Stimulated activated CD8-positive, alpha-beta memory T cell treated with anti-CD3 and anti-CD28 coated beads, Interleukin-12 subunit alpha, Interleukin-12 subunit beta, amount 100 ng/mL, for 1 hour (primary cell): ENCODE results near the gene SPC24.

Experiments
- DNase-seq: peaks from one replicate; pipeline ENCODE4 v3.0.0-alpha.2; 2020; ENCODE audit warnings: low read depth

The SPC24 gene, protein sequence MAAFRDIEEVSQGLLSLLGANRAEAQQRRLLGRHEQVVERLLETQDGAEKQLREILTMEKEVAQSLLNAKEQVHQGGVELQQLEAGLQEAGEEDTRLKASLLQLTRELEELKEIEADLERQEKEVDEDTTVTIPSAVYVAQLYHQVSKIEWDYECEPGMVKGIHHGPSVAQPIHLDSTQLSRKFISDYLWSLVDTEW

DNA sequence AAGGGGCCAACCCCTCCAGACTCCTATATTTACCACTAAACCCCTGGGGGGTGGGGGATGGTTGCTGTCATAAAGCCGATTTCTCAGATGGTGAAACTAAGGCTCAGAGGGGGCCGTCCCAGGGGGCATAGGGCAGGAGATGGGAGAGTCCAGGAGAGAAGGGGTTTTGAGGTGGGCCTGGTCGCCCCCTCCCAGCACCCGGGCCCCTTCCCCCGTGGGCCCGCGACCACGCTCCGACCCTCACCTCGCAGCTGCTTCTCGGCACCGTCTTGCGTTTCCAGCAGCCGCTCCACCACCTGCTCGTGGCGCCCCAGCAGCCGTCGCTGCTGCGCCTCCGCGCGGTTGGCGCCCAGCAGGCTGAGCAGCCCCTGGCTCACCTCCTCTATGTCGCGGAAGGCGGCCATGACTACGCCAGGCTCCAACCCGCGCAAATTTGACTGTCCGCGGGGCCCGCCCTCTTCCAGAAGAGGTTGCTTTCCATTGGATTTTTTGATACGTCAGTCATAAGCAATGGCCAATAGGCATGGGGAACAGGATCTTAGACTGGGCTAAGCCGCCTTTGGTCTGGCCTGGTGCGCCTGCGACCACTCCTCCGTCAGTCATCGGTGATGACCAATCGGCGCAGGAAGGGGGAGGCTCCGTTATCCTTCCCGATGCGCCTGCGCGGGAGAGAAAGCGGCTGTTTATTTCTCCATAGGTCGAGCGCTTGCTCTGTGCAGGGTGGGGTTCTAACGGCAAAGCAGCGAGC lies at the start of gene SPC24:
SPC24 (minus strand) TSS at position 410 of the 748 bp plus-strand sequence; CDS start at position 404, 6 bp downstream.
- peak; percentile 80 for DNase-seq

DNA sequence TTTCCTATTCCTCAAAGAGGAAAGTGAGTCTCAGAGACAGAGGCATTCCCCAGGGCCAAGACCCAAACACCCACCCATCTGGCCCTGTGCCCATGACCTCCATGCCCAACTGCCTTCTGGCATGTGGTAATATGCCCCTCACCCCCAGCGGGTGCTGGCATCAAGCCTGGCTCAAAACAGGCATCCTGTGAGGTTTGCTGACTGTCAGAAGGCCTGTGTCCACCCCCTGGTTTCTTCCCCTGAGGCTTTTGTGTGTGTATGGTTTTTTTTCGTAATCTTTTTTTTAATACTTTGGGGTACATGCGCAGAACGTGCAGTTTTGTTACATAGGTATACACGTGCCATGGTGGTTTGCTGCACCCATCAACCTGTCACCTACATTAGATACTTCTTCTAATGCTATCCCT lies 49.4 kb upstream of the SPC24 start:
- no peak for DNase-seq

DNA sequence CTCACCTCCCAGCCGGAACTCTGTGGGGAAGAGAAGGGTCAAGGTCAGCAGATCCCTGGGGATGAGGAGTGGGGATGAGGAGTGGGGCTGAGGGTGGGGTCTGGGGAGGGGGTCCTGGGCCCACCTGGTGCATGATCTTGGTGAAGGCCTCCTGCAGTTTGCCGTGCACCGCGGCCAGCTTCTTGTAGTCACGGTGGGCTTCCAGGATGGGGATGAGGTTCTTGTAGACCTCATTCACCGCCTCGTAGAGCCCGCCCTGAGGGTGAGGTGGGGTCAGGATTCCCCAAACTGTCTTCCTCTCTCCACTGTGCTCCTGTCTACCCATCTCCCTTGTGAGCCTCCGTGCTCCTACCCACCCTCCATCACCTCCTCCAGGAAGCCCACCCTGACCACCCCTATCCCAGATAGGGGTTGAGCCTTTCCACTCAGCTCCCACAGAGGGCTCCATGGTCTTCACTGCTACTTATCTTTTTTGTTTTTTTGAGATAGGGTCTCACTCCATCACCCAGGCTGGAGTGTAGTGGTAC lies 48.6 kb upstream of the SPC24 start:
- DNase-seq: no peak

DNA sequence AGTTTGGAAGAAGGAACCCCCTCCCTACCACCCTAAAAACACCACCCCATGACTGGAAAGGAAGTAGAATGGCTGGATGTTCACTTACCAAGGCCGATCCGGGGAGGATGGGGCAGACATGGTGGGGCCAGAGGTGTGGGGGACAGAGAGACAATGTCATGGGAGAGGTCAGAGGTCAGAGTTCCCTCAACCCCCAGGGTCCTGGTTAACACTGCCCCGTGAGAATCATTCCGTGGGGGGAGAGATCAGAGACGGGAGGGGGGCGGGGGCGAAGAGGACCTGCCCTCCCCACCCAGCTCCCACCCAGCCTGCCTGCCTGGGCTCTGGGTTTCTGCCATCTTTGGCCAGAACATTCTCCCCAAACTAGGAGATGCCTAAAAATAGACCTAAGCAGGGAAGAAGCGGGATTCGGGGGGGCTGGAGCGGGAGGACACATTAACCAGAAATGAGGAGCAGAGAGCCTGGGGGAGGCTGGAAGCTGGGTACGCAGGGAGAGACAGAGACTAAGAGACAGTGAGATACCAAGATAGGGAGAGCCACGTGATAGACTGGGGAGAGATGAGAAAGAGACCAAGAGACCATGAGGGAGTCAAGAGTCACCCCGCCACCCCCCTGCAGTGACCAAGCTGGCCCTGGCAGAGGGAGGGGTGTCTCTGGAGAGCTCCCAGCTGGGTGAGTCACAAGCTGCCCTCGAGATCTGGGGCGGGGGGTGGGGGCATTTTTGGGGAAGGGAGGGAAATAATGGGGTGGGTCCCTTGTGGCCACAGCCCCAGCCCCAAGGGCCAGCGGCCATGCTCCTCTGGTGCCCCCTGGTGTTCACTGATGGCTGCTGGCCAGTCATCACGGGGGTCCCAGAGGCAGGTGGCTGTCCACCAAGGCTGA lies 47.9 kb upstream of the SPC24 start:
- peak; percentile 21 for DNase-seq

DNA sequence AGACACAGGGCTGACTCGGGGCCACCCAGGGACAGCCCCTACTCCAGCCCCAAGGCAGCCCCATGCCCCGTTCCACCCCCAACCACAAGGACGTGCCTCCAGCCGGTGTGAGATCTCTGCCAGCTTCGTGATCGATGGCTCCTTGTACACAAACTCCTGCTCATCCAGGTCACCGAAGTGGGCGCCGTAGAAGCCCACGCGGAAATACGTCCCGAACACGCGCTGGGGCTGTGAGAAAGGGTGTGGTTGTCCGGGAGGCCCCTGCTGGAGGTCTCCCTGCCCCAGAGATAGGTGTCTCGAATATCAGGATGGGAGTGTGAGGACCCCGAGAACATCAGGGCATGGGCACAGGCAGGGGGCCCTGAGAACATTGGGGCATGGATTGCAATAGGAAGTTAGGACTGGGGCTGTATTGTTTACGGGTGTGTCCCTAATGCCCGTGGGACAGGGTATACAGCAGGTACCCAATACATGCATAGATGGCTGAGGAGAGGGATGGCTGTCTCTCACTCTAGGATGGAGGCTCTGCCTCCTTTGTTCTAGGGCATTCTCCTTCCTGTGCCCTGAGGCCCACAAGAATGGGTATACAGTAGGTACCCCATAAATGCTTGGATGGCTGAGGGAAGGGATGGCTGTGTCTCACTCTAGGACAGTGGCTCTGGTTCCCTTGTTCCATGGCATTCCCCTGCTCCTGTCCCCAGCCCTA lies 47.1 kb upstream of the SPC24 start:
- no peak for DNase-seq

DNA sequence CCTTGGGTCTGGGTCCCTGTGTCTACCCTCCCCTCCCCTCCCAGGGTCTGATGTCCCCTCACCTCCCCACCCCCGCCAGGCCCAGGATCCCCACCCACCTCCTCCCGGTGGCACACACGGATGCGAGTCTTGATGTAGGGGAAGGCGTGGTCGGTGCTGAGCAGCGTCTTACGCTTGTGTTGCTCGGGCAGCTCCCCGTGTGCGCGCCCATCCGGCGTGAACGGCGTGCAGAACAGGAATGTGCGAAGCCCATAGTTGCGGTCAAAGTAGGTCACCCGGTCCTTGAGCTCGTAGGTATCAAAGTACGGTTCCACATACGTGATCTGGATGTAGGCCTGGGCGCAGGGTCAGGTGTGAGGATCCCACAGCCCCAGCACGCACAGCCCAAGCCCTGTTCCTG lies 46.2 kb upstream of the SPC24 start:
- no peak for DNase-seq

DNA sequence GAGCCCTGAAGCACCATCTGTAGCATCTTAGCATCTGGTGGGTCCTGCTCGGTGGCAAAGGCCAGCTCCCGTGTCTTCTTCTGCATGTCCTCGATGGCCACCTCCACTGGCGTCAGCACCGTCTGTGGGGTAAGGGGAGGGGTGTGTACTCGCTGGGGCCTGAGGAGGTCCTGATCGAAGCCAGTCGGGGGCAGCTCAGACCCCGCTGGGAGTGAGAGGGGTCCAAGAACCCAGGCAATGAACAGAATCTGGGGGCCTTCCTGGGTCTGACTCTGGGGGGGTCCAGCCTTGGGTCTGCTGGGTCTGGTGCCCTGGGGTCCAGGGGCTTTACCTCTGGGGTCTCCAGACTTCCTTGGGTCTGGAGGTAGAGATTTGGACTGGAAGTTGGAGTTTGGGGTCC lies 45.3 kb upstream of the SPC24 start:
- no peak for DNase-seq

DNA sequence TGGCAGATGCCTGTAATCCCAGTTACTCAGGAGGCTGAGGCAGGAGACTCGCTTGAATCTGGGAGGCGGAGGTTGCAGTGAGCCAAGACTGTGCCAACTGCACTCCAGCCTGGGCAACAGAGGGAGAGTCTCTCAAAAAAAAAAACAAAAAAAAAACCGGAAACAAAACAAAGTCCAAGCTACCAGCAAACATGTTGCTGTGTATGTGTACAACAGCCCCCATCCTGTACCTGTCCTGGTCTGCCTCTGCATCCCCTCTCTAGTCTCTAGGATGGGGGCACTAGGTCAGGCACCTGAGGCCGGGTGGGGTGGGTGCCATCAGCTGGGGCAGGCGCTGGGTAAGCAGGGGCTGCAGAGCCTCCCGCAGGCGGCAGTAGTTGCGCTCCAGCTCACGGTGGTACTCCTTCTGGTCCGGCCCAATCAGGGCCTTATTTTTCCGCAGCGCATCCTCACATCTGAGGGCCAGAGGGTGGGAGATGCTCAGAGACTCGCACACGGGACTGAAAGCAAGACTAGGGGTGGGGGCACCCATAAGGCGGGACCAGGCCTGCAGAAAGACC lies 44.5 kb upstream of the SPC24 start:
- DNase-seq: no peak

DNA sequence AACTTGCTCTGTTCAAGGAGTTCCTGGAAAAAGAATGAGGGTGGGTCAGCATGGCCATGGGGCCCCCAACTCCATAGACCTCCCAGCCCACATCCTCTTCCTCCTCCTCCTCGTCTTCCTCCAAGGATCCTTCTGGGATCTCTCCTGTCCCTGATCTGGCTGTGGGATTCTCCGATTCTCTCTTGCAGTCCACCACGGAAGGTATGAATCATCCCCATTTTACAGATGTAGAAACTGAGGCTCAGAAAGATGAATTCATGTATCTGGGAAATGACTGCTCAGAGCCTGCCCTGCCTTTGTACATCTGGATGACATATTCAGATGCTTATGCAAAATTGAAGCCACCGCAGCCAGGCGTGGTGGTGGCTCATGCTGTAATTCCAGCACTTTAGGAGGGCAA lies 43.9 kb upstream of the SPC24 start:
- no peak for DNase-seq

DNA sequence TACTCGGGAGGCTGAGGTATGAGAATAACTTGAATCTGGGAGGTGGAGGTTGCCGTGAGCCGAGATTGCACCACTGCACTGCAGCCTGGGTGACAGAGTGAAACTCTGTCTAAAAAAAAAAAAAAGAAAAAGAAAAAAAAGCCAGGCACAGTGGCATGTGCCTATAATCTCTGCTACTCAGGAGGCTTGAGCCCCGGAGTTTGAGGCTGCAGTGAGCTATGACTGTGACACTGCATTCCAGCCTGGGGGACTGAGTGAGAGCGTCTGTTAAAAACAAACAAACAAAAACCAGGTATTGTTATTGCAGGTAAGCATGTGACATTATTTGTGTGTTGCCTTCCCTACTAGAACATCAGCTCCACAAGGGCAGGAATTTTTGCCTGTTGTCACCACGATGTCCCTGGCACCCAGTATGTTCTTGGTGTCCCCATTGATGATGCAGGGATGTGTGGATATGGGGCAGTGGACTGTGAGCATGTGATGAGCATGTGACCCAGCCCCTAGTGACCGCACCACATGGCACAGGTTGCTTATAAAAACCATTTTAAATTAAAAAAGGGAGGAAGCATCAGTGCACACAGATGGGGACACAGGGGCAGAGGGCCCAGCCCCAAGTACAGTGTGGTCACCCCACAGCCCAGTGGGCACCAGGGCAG lies 43.3 kb upstream of the SPC24 start:
- no peak for DNase-seq

DNA sequence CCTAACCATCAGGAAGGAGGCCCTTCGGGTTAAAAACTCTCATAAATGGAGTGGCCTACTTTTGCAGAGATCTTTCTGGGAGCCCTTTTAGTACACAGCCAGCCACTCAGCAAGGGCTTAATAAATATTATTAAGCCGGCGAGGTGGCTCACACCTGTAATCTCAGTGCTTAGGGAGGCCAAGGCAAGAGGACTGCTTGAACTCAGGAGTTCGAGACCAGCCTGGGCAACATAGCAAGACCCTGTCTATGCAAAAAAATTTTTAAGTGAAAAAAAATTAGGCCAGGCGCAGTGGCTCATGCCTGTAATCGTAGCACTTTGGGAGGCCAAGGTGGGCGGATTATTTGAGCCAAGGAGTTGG lies 42.6 kb upstream of the SPC24 start:
- no peak for DNase-seq

DNA sequence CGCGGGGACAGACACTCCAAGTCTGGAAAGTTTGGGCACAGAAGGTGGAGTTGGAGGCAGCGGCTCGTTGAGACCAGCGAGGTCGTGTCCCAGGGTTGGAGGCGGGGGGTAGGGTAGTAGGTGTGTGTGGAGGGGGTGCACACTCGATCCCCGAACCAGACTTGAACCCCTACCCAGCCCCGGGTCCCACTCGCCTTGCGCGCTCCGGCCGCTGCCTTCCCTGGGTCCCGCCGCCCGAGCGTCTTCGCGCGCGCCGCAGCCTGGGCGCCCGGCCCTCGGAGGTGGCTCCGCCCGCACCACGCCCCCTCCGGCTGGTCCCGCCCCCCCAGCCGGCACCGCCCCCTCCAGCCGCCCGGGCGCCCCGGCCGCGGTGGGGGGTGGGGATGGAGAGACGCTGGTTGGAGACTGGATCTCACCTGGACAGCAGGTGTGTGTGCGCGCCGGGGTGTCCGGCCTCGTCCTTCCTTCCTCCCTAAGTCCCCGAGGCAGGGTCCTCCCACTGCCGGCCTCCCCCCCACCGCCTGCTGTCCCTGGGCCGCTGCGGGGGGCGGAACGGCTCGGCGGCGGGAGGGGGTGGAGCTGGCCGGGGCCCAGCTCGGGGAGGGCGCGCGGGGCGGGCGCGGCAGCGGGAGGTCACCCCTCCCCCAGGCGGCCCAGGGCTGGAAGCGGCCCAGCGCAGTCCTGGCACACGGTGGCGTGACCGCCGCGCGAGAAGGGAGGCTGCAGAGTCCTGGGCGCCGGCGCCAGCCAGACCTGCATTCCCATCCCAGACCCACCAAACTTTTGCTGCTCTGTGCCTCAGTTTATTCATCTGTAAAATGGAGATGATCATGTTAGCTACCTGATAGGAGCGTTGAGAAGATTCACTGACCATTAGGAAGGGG lies 42.0 kb upstream of the SPC24 start, which contains the start of gene KANK2:
KANK2 (minus strand) TSS at position 255 of the 884 bp plus-strand sequence. CDS start 3,034 bp downstream, outside the sequence.
- peak; percentile 47 for DNase-seq

DNA sequence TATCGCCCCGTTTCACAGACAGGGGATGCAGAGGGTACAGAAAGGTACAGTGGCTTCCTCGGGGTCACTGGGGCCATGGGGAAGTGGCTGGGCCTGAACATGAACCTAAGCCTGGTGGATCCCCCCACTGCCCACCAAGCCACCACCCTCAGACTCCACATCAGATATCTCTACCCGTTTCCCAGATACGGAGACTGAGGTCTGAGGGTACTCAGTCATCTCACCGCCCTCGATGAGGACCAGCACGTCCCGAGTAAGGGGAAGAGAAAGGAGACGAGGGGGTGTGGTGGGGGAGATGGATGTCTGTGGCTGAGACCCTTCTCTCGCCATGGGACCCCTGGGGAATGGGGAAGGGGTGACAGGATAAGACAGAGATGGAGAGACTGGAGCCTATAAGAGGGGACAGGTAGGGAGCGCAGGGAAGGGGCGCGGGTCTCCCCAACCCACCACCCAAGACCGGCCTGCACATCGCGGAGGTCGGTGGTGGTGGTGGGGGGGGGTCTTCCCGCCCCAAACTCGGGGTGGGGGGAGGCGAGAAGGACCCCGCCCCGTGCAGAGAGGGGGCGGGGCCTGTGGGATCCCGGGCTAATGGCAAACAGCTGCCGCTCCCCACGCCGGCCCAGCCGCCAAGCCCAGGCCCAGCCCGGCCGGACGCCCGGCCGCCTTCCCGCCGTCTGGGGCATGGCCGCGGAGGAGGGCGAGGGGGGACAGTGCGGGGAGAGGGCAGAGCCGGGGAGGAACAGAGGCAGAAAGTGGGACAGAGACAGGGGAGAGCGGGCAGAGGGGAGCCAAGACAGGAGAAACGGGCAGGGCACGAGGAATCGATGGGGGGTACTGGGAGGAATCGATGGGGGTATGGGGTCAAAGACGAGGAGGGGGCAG lies 41.1 kb upstream of the SPC24 start:
- no peak for DNase-seq

DNA sequence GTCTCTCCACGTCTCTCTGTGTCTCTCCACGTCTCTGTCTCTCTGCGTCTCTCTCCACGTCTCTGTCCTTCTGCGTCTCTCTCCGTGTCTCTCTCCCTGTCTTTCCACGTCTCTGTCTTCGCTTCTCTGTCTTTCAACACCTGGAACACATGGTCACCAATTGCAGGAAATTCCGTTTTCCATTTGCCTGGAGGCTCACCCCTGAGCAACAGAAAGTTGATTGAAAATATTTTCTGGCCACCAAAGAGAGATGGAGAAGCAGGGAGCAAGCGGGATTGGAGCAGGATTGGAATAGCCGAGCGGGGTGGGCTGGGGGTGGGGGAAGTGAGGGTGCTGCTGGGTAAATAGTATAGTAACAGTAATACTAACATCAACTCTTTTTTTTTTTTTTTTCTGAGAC lies 40.1 kb upstream of the SPC24 start:
- no peak for DNase-seq

DNA sequence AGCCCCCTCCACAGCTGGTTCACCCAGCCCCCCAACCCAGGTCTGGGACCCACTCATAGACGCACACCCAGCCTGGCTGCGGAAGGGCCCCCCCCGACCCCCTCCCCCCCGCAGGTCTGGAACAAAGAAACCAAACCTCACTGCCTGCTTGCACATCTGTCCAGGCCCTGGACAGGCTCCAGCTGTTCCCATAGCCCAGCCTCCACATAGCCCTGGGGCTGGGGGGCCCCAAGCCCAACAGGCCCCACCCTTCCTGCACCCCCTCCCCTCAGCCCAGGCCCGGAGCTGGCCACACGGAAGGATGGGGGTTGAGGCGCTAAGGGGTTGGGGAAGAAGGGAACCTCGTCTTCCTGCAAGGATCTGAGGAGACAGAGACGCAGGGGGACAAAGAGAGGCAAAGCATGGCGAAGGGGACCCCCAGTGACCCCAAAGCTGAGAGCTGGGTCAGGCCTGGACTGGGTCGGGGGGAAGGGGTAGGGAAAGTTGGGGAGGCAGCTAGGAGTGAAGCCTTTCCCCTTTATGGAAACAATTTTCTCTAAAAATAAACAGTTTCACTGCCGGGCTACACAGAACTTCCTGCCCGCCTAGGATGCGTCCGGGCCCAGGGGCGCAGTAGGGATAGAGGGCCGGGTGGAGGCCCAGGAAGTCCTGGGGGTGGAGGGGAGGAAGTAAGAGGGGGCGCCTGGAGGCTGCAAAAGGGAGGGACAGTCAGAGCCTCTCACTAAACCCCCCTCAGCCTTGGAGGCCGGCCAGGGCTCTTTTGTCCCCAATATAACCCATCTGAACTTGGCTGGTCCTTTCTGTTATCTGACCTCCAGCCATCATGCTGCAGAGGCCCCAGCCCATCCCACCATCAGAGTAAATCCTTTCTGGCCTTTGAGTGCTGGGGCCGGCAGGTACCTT lies 39.3 kb upstream of the SPC24 start:
- no peak for DNase-seq

DNA sequence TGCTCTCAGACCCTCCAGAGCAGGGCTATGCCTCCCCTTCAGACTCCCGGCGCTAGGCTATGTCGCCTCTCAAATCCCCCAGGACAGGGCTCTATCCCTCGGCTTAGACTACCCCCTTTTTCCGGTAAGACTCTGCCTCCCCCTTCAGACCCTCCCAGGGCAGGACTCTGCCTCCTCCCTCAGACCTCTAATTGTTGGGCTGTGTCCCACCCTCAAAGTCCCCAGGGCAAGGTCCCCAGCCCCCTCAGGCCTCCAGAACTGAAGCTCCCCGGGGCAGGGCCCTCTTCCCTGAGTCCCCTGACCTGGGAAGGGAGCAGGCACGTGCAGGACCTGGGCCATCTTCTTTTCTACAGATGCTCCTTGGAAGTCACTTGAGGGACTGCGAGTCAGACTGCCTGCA lies 38.6 kb upstream of the SPC24 start:
- no peak for DNase-seq

DNA sequence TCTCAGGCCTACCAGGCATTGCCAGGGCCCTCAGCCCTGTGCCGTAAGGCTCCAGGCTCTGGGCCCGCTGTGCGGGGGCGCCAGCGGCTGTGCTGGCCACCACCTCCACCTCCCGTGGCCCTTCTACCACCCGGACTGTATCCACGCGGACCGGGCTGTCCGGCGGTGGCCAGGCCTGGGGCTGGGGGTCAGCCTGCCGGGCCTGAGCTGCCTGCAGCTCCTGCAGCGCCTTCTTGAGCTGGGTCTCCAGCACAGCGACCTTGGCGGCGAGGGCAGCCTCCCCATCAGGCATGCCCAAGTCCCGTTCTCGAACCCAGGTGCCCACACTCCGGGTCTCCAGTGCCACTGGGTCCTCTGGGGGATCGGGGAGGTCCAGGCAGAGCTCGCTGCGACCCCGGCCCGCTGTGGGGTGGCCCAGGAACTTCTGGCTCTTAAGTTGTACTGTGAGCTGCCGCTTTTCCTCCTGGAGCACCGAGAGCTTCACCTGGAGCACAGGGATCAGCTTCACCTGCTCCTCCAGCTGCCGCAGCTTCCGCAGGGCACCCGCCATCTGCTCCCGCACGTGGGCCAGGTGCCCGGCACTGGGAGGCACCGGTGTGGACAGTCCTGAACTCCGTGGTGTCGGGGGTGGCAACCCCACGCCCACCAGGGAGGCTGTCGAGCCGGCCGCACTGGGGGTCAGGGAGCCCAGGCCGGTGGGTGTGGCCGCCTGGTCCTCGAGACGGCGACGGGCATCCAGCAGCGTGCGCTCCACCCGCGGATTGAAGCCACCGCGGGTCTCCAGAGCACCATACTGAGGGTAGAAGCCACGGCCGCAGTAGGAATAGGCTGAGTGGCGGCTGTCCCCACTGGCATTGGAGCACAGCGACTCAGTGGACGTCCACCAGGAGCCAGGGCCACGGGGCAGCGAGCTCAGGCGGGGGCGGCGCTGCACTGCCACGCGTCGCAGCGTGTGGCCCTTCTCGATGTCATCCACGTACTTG lies 37.7 kb upstream of the SPC24 start:
- no peak for DNase-seq
